Endothelial cell of hepatic sinusoid (primary cell): ENCODE measurements around the gene ZFP2.
"Not testable (repeated sequence)": the region's sequence is repeated elsewhere in the genome, so short reads cannot be mapped to it uniquely, and the experiment has no call there.

ENCODE experiments used
- in situ Hi-C: cut with HindIII; loops from 2 replicates; pipeline ENCODE4 v1.10.0; 2017; ENCODE audit warnings: low sequenced_read_pairs

Gene ZFP2

GRCh38 chr5:178895615-178896571 is at the start of gene ZFP2:
TSS of gene ZFP2 (plus strand) at chr5:178895913. CDS start at chr5:178931314, 35,401 bp downstream.
- in situ Hi-C loops = no loop called here

DNA sequence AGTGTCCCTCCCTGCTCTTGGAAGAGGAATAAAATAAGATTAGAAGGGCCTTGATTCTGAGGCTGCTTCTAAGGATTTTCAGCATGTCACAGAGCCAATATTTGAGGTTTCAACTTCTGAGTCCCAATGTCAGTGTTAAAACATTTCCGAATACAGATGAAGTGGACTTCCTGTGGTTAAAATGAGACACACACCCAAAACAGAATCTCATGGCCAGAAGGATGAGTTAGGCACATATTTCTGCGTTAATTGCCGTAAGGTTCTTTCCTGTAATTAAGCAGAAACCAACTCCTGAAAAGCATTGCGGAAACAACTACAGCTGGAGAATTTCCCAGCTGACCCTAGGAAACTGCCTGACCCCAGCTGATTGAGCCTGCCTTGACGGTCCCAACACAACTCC is 46.4 kb upstream of the ZFP2 start:
- in situ Hi-C loops = no loop called here

DNA sequence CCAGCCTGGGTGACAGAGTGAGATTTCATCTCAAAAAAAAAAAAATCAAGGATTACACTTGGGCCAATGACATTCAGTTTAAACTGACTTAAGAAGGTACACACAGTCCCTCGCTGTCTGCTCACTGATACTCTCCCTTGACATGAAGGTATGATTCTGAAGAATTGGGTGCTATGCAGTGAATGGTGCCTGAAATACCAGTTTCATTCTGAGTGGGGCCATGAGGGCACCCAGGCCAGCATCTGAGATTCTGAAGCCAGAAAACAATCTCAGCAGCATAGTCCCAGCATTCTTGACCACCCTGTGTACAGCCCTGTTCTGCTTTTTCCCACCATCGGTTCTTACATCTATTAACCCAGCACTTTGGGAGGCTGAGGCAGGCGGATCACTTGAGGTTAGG is 43.8 kb upstream of the ZFP2 start:
- in situ Hi-C loops = no loop called here

- in situ Hi-C loops = no loop called here
Measured at GRCh38 chr5:178854284-178854683, 41.4 kb upstream of the ZFP2 start.

- in situ Hi-C loops = no loop called here
Measured at GRCh38 chr5:178859625-178860521, 35.8 kb upstream of the ZFP2 start, which contains the start of gene ZNF354B. TSS of gene ZNF354B (plus strand) at chr5:178859953. CDS start at chr5:178861048, 1,095 bp downstream.

GRCh38 chr5:178860615-178861014 is 35.1 kb upstream of the ZFP2 start:
- in situ Hi-C loops = not testable (repeated sequence)

DNA sequence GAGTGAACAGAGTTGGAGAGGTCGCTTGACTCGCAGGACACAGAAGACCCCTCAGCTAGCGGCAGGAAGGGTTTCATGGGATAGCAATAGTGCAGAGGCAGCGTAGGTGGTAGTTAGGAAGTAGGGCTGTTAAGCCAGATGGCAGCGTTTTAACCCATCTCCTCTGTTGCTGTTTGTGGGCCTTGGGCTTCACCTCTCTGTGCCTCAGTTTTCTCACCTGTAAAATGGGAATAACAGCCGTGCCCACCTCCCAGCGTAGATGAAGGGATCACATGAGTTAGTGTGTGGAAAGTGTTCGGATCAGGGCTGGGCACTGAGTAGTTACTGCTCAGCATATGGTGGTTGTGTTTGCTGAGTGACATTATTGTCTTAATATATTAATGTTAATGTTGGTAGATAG is 34.1 kb upstream of the ZFP2 start:
- in situ Hi-C loops = no loop called here

- in situ Hi-C loops = no loop called here
Measured at GRCh38 chr5:178866946-178867345, 28.8 kb upstream of the ZFP2 start.

GRCh38 chr5:178869577-178869976 is 26.1 kb upstream of the ZFP2 start:
- in situ Hi-C loops = no loop called here

- in situ Hi-C loops = no loop called here
Measured at GRCh38 chr5:178870411-178870810, 25.3 kb upstream of the ZFP2 start.

DNA sequence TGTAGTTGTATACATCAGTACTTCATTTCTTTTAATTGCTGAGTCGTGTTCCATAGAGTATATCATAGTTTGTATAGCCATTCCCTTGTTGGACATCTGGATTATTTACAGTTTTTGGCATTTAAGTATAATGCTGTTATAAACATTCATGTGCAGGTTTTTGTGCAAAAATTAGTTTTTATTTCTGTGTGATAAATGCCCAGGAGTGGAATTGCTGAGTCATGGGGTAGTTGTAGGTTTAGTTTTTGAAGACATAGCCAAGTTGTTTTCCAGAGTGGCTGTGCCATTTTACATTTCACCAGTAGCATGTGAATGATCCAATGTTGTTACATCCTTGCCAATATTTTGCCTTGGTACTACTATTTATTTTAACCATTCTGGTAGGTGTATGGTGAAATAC is 23.4 kb upstream of the ZFP2 start:
- in situ Hi-C loops = no loop called here

GRCh38 chr5:178883115-178883694 is 12.5 kb upstream of the ZFP2 start:
- in situ Hi-C loops = not testable (repeated sequence)

- in situ Hi-C loops = no loop called here
Measured at GRCh38 chr5:178883815-178884430, 11.8 kb upstream of the ZFP2 start.

DNA sequence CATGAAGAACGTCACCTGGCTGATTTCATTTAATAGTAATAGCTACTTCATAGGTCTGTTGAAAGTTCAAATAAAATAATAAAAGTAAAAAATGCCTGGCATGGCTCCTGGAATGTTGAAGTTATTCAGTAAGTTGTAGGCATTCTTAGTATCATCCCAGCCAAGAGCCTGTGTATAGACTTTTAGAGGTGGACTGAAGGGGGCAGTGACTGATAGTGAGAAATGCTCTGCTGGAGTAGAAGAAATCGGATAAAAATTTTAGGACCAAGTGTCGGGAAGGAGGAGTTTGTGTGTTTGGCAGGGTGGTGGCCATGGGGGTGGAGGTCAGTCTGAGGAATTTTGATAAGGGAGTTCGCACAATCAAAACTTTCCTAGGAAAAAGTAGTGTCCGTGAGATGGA is 3.6 kb downstream of the ZFP2 start:
- in situ Hi-C loops = no loop called here

- in situ Hi-C loops = no loop called here
Measured at GRCh38 chr5:178902849-178903248, 7.1 kb downstream of the ZFP2 start.

DNA sequence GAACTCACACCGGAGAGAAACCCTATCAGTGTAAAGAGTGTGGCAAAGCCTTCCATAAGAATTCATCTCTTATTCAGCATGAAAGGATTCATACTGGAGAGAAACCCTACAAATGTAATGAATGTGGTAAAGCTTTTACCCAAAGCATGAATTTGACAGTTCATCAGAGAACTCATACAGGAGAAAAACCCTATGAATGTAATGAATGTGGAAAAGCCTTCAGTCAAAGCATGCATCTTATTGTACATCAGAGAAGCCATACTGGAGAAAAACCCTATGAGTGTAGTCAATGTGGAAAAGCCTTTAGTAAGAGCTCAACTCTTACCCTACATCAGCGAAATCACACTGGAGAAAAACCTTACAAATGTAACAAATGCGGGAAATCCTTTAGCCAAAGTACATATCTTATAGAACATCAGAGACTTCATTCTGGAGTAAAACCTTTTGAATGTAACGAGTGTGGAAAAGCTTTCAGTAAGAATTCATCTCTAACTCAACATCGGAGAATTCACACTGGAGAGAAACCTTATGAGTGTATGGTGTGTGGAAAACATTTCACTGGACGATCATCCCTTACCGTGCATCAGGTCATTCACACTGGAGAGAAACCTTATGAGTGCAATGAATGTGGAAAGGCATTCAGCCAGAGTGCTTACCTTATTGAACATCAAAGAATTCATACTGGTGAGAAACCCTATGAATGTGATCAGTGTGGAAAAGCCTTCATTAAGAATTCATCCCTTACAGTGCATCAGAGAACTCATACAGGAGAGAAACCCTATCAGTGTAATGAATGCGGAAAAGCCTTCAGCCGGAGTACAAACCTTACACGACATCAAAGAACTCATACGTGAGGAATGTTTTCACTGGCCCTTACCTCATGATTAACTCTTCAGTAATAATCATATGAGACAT is 36.4 kb downstream of the ZFP2 start:
- in situ Hi-C loops = no loop called here

DNA sequence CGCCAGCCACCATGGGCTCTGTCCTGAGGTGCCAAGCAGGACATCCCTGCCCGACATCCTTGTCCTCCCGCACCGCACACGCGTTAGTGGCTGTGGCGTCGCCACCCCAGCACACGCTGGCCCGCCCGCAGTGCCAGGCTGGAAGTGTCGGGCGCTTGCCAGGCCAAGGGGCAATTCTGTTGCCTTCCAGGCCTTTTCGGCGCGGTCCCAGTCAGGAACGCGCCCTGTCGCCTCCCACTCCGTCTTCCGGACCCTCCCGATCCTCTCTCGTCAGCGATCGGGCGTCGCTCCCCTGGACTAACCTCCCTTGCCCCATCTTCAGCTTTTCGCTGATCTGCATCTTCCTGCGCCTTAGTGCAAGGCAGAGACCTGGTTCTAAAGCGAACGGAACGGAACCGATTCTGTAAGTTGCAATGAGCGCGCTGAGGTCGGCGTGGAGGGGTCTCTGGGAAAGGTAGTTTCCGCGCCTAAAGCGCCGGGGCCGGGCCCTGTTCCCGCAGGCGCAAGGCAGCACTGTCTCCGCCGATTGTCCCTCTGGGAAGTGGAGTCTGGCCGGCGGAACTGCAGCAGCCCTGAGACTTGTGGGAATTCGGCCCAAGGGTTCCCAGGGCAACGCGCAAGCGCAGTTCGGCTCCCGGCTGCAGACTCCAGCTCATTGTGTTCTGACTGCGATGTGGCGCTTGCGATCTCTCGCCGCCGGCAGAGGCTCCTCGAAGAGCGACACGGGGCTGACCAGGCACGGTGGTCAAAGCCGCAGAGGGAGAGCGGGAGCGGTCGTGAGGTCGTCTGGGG is 45.1 kb downstream of the ZFP2 start, which contains the start of gene ZNF454:
ZNF454 (plus strand) TSS at position 630 of the 792 bp plus-strand sequence. CDS start 1,594 bp downstream, outside the sequence.
- in situ Hi-C loops = no loop called here

DNA sequence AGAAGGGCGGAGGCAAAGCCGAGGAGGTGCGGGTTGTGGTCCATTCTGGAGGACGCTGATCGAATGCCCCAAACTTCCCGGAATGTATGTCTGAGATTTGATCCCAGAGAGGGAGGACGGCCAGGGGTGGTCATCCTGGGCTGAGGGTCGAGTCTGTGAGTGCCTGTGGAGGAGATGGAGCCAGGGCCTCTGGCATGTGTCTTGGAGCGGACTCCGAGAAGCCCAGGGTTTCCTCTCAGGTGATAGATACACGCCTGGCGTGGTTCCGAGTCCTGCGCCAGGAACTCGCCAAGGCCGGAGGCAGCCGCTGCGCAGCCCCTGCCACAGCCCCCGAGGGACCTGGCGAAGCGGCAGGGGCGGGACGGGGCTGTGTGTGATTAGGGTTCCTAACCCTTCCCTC is 45.6 kb downstream of the ZFP2 start:
- in situ Hi-C loops = no loop called here
